Measurements from ENCODE around the gene OTOG. TPM values are rescaled to one million over a fixed set of nuclear protein-coding genes. Genes with fewer than 3 reads are reported as not detected.

The OTOG gene
- total RNA-seq, 1 experiment from 2014 or later: not detected

DNA sequence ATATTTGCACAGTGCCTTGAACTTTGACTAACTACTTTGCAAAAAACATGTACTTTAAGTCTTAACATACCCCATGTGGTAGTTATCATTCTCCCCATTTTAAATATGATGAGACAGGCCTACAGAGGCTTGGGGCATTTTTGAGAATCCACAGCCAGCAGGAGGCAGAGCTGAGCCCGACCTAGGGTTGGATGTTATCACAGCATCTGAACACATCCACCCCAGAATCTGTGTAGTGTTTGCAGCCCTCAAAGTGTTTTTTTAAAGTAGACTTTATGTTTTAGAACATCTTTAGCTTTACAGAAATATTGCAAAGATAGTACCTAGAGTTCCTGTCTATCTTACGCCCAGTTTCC, 17.6 kb downstream of the OTOG start:
- no peaks in the 10 kb centered on the region for H3K9me3 ChIP-seq (ENCODE audit: insufficient read depth, low read depth)
- TF ChIP-seq CTCF (conservative IDR thresholded peaks at IDR 0.05): no peak; the same call in 1 of the 2 replicates
- no peak for TF ChIP-seq EZH2 (IDR thresholded peaks at IDR 0.05; ENCODE audit: low read depth)
- intact Hi-C loops (cut with micrococcal nuclease; ENCODE audit: unreplicated experiment): no loop called here
- no peak for DNase-seq
- ChIA-PET POLR2A (ENCODE audit: unreplicated experiment) (no interaction called here), CTCF (no interaction called here)
- H3K9me2 ChIP-seq (ENCODE audit: insufficient read depth): no peaks in the 10 kb centered on the region
- no peaks in the 10 kb centered on the region for H3K36me3 ChIP-seq (ENCODE audit: low read depth)
- no TSS peak for BruUV-seq (replicated peaks)
- H3K4me3 ChIP-seq: no peak overlapping the region
- H3K27ac ChIP-seq: no peak overlapping the region
- no peaks in the 10 kb centered on the region for H4K20me1 ChIP-seq (ENCODE audit: insufficient read depth)
- H3F3A ChIP-seq (ENCODE audit: insufficient read depth, low read depth): no peaks in the 10 kb centered on the region
- H2AFZ ChIP-seq: no peak overlapping the region
- peaks cover 33% of the 10 kb centered on the region for H3K27me3 ChIP-seq (ENCODE audit: insufficient read depth, low read depth)
- H3K4me2 ChIP-seq: no peak overlapping the region
- no peaks in the 10 kb centered on the region for H3K4me1 ChIP-seq (replicated peaks; ENCODE audit: insufficient read depth)
- no peaks in the 10 kb centered on the region for H3K79me2 ChIP-seq (ENCODE audit: low read depth)

- Histone ChIP-seq H3K36me3 (ENCODE audit: low read depth) (no peaks in the 10 kb centered on the region), H4K20me1 (ENCODE audit: insufficient read depth) (no peaks in the 10 kb centered on the region), H3K4me1 (replicated peaks; ENCODE audit: insufficient read depth) (no peaks in the 10 kb centered on the region), H3K79me2 (ENCODE audit: low read depth) (no peaks in the 10 kb centered on the region), H2AFZ (no peak overlapping the region), H3K27ac (no peak overlapping the region), H3K9me3 (ENCODE audit: insufficient read depth, low read depth) (no peaks in the 10 kb centered on the region), H3F3A (ENCODE audit: insufficient read depth, low read depth) (no peaks in the 10 kb centered on the region), H3K9me2 (ENCODE audit: insufficient read depth) (no peaks in the 10 kb centered on the region), H3K27me3 (ENCODE audit: insufficient read depth, low read depth) (peaks cover 58% of the 10 kb centered on the region), H3K4me2 (no peak overlapping the region), H3K4me3 (no peak overlapping the region)
- no peak for DNase-seq
- intact Hi-C loops (cut with micrococcal nuclease; ENCODE audit: unreplicated experiment): no loop called here
- CTCF ChIA-PET: no interaction called here
- BruUV-seq (replicated peaks): no TSS peak
- TF ChIP-seq CTCF (conservative IDR thresholded peaks at IDR 0.05): no peak
- no peak for TF ChIP-seq EZH2 (IDR thresholded peaks at IDR 0.05; ENCODE audit: low read depth)
- POLR2A ChIA-PET (ENCODE audit: unreplicated experiment): no interaction called here
Measured at GRCh38 chr11:17568944-17569343, 21.9 kb downstream of the OTOG start.

DNA sequence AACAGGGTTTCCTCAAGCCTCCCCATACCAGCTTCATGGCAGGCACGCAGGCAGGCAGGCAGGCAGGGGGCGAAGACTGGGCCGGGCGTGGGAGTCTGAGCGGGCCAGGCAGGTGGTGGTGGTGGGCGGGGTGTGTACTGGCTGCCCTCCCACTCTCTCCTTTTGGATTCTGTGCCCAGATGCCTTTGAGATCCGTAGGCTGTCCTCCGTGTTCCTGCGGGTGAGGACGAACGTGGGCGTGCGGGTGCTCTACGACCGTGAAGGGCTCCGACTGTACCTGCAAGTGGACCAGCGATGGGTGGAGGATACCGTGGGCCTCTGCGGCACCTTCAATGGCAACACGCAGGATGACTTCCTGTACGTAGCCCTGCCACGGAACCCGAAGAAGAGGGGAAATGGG, 23.0 kb downstream of the OTOG start:
- Histone ChIP-seq H3K4me2 (no peak overlapping the region), H3K9me2 (ENCODE audit: insufficient read depth) (no peaks in the 10 kb centered on the region), H3K4me3 (no peak overlapping the region), H3K9me3 (ENCODE audit: insufficient read depth, low read depth) (no peaks in the 10 kb centered on the region), H3K79me2 (ENCODE audit: low read depth) (no peaks in the 10 kb centered on the region), H3K27ac (no peak overlapping the region), H4K20me1 (ENCODE audit: insufficient read depth) (no peaks in the 10 kb centered on the region), H3K4me1 (replicated peaks; ENCODE audit: insufficient read depth) (no peaks in the 10 kb centered on the region), H3F3A (ENCODE audit: insufficient read depth, low read depth) (no peaks in the 10 kb centered on the region), H3K27me3 (ENCODE audit: insufficient read depth, low read depth) (peaks cover 59% of the 10 kb centered on the region), H2AFZ (no peak overlapping the region), H3K36me3 (ENCODE audit: low read depth) (no peaks in the 10 kb centered on the region)
- ChIA-PET CTCF (no interaction called here), POLR2A (ENCODE audit: unreplicated experiment) (no interaction called here)
- BruUV-seq (replicated peaks): no TSS peak
- TF ChIP-seq CTCF (conservative IDR thresholded peaks at IDR 0.05) (no peak), EZH2 (IDR thresholded peaks at IDR 0.05; ENCODE audit: low read depth) (no peak)
- intact Hi-C loops (cut with micrococcal nuclease; ENCODE audit: unreplicated experiment): no loop called here
- DNase-seq: no peak
